Measurements from ENCODE around the gene ZIC5.

ZIC5 gene

DNA sequence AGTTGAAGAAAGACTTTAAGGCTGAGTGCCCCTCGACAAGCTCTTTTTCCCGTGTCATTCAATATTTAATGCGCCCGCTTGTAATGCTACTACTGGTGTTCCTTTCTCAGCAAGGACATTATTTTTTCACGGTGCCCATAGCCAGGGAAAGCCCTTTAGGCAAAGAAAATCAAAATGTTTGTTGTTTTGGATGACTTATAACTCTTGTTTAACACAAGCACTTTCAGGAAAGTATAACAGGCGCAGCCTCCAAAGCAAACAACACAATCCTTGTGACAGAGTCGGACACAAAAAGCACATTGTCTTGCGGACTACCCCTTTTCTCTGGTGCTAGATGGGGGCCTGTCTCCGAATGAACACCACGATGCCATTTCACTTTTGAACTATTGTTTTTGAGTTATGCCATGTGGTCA is 12.4 kb downstream of the ZIC5 start:
- TF ChIP-seq, protein P1, sequence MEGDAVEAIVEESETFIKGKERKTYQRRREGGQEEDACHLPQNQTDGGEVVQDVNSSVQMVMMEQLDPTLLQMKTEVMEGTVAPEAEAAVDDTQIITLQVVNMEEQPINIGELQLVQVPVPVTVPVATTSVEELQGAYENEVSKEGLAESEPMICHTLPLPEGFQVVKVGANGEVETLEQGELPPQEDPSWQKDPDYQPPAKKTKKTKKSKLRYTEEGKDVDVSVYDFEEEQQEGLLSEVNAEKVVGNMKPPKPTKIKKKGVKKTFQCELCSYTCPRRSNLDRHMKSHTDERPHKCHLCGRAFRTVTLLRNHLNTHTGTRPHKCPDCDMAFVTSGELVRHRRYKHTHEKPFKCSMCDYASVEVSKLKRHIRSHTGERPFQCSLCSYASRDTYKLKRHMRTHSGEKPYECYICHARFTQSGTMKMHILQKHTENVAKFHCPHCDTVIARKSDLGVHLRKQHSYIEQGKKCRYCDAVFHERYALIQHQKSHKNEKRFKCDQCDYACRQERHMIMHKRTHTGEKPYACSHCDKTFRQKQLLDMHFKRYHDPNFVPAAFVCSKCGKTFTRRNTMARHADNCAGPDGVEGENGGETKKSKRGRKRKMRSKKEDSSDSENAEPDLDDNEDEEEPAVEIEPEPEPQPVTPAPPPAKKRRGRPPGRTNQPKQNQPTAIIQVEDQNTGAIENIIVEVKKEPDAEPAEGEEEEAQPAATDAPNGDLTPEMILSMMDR (IDR thresholded peaks at IDR 0.05) = no peak

DNA sequence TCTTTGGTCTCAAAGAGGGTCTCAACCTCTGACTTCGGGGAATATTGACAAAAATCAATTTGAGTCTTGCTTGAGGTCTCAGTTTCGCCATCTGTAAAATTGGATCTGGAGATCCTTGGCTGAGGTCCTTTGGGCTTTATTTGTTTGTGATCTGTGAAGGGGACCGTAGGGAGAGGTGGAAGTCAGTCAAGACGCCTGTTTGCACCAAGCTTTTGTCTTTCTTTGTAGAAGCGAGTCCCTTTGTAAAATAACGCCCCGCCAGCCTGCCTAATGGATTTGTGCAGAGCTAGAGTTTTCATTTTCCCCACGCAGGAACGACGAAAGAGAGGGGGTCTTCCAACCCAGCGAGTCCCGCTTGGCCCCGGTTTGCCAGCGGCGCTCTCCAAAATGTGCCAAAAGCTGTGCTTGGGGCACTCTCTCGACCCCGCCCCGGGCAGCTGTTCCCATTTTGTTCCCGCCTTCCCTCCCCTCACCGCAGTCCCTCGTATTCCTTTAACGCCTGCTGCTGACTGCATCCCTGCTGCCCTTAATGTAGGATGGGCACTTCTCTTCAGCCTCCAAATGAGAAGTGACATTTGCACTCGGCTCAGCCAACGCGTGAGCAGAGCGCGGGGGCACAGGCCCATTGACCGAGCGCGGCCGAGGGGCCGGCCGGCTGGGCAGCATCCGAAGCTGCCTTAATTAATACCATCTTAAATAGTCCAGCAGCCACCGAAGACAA is 13.0 kb downstream of the ZIC5 start:
- TF ChIP-seq, protein P1 (IDR thresholded peaks at IDR 0.05) = no peak

DNA sequence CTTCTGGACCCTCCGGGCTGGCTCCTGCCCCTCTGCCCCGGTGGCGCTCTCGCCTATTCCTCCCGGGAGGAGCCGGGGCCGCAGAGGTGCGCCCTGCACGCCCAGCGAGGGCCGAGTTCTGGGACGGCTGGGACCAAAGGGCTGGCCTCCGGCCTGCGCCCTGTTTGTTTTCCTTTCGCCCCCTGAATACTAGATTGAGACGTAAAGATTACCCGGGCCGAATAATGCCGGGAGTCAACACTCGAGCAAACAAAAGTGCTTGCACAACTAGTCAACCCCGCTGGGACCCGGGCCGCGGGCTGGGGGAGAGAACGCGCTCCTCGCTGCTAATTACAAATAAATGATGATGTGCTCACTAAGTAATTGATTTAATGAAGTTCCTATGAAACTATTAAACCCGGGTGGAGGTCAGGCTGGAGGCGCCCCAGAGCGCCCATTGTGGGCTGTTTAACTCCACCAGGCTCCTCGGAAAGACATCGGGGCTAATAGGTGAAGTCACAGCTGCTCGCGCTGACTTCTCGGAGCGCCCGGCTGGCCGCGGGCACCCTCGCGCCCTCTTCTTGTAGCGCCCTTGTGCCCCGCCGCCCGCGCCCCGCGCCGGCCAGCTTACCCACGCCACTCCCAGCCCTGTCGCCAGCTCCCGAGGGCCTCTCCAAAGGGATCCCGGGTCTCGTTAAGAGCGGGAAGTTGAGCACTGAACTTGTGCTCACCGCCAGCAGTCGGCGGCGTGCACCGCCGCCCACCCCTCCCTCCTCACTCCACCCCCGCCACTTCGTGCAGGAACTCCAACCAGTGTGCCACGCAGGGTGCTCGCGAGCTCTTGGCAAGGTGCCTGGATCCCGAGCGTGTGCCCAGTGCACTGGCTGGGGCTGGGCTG is 14.9 kb downstream of the ZIC5 start:
- TF ChIP-seq, protein P1 (IDR thresholded peaks at IDR 0.05) = no peak

DNA sequence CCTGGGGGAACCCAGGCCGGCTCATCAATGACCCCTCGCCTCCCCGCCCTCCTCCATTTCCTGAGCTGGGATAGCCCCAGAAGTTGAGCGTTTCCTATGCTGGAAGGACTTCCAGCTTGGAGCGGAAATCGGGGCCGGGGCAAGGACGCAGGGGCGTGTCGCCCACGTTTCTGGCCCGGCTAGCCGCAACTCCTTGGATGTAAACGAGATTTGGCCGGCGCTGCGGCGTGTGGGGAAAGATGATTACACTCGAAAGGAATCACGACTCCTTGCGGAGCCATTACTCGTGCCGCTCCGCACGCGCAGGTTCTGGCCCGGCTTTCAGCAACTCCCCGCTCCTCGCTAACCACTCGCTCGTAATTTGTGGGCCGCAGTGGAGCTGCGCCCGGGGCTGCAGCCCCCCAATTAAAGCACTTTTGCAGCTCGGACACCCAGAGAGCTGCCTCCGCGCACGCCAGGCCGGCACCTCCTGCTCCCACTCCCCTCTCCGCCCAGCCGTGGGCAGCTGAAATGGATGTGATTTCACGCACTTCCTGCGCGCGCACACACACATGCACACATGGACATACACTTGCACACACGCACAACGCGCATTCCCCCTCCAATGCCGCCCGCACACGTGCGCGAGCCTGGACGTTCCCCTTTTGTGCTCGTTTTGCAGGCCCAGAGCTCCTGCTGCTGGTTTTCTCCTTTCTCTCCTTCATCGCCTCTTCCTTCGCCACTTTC is 15.7 kb downstream of the ZIC5 start:
- TF ChIP-seq, protein P1 (IDR thresholded peaks at IDR 0.05) = no peak

DNA sequence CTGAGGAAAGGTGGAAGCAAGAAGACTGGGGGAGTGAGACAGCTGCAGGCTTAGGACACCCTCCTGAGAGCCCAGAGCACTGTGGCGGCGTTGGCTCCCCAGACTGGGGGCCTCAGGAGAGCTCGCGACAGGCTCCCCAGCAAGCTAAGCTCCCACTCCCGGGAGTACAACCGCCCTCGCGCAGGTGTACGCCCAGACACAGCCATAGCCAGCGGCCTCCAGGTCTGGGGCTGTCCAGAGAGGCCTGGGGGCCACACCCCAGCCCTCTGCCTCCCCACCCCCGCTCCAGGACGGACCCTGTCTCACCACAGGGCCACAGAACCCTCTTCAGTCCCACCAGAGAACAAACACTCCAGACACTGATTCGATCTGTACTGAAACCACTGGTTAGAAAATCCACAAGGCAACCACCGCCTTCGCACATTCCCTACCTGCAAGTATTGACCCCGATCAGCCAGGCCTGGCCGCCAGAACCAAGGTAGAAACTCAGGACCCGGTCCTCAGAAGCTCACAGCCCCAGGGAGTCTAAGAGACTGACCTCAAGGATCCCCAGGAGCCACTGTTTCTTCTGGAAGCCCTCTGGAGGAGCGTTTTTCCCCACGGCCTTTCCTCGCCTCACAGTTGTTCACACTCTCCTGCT is 16.3 kb downstream of the ZIC5 start:
- TF ChIP-seq, protein P1 (IDR thresholded peaks at IDR 0.05) = no peak

DNA sequence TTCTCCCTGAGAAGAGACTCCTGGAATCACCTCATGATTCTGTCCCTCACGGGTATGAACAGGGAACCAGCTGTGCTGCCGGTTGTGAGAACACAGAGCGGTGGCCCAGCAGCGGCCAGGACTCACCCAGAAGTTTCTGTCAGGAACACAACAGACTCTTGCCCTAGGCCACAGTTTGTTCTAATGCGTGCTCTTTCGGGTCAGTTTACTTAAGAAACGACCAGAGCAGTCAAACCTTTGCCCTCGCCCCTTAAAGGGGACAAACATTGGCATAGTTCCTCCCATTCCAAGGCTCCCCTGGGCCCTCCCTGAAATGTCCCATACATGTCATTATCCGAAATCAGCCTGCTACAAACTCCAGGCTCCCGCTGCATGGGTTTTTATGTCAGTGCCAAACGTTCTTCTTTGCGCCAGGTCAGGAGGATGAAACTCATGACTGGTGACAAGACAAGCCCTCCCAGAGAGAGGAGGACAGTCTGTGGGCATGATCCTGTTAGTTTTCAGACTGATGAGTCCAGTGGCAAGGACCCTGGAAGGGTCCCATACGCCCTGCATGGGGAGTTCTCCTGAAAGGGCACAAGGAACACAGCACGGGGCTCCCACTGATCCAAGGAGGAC is 18.3 kb downstream of the ZIC5 start:
- TF ChIP-seq, protein P1 (IDR thresholded peaks at IDR 0.05) = no peak

All from LNCAP (cell line).